SW480 (cell line): ENCODE data around the gene TPCN2.
"Not testable (repeated sequence)": the region's sequence is repeated elsewhere in the genome, so short reads cannot be mapped to it uniquely, and the experiment has no call there.

Source experiments
- DNase-seq: peaks from one replicate; pipeline ENCODE4 v3.0.0-alpha.2; 2016; ENCODE audit warnings: low spot score

The TPCN2 gene

DNA sequence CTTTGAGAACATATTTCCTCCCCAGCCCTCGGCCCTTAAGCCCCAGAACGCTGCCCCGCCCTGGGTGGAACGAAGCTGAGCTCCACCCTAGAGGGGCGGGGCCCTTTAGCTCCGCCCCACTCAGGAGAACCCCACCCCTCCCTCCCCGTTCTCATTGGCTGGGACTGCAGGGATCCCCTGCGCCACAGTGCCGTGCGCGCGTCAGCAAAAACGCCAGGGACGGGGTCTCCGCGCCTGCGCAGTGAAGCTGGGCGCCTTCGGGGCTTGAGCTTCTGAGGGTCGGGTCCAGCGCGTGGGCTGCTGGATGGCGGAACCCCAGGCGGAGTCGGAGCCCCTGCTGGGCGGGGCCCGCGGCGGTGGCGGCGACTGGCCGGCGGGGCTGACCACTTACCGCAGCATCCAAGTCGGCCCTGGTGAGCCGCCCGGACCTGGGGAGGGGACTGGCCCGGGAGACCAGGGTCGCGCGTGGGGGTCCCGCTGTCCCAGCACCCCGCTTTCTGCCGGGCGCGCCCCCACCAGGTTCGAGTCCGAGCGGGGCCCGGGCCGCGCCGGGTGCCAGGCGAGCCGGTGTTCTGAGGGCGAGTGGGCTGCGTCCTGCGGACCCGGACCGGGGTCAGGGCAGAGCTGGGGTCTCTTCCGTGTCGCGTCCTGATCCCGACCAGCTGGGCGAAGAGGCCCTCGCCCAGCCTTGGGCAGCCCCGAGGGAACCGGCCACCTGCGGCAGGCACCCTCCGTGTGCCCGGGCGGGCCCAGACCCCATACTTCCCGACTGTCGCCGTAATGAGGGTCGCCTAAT is at the start of gene TPCN2:
Gene TPCN2, plus strand, starts transcription at position 239 of the 796 bp plus-strand sequence. Its CDS starts 66 bp downstream, at position 305.
- peak; percentile 92 for DNase-seq

DNA sequence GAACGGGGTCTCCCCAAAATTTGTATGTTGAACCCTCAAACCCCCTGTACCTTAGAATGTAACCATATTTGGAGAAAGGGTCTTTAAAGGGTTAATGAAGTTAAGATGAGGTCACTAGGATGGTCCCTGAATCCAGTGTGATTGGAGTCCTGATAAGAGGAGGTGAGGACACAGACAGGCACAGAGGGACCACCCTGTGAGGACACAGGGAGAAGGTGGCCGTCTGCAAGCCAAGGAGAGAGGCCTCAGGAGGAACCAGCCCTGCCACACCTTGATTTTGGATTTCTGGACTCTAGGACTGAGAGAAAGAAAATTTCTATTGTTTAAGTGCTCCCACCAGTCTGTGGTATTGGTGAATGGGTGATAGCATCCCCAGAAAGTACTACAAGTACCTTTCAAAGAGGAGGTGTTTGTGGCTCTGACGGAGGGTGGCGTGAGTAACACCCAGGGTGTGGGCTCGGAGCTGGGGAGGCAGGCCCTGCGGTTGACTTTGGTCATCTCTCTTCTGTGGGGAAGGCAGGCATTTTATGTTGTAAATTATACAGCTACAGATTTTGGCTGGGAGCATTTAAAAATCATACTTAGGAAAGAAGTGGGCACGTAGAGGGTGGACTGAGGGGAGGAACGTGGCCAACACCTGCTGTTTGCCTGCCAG is 49.5 kb upstream of the TPCN2 start:
- DNase-seq: peak; percentile 49

DNA sequence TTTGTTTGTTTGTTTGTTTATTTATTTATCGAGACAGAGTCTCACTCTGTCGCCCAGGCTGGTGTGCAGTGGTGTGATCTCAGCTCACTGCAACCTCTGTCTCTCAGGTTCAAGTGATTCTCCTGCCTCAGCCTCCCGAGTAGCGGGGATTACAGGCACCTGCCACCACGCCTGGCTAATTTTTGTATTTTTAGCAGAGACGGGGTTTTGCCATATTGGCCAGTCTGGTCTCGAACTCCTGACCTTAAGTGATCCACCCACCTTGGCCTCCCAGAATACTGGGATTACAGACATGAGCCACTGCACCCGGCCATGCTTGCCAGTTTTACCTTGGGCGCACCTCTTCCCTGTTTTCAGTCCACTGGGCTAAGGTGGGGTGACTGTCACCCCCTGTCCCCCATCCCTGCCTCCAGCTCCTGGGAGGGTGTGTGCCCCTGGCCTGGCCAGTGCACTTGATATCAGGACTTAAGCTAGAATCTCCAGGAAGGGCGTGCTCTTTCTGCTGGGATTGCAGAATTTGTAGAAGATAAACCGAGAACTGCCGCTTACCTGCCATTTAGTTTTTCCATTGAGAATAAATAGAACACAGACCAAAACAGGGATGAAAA is 48.9 kb upstream of the TPCN2 start:
- DNase-seq: not testable (repeated sequence)

DNA sequence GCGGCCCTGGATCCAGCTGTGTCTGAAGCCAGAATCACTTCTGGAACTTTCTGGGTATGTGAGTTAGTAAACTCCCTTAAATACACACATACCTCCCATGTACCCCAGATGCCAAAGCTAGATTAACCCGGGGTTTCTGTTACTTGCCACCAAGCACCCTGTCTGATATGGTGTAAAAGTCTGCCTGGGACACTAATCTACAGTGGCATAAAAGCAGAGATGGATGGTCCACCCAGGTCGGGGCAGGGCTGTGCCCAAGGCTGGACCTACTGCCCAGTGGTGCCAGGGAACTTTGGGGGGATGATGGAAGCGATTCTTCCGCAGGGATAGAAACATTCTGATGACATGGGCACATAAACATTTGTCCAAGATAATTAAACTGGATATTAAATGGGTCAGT is 48.3 kb upstream of the TPCN2 start:
- no peak for DNase-seq

DNA sequence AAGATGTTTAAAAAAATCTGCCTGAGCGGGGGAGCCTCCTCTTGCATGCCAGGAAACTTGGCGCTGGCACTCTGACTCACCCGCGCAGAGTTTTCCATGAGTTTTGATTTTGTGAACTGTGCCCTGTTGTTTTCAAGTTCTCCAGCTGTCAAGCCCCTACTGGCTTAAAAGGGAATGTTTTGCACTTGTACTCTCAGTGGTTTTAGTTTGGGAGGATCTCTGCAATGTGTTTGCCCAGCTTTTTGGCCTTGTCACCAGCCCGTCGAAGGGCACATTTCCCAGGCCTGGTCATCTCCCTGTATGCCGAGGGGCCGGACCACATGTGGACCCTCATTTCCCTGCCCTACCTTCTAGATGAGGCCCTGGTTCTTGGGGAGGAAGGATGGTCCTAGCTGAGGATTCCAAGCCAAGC is 47.9 kb upstream of the TPCN2 start:
- peak; percentile 76 for DNase-seq

DNA sequence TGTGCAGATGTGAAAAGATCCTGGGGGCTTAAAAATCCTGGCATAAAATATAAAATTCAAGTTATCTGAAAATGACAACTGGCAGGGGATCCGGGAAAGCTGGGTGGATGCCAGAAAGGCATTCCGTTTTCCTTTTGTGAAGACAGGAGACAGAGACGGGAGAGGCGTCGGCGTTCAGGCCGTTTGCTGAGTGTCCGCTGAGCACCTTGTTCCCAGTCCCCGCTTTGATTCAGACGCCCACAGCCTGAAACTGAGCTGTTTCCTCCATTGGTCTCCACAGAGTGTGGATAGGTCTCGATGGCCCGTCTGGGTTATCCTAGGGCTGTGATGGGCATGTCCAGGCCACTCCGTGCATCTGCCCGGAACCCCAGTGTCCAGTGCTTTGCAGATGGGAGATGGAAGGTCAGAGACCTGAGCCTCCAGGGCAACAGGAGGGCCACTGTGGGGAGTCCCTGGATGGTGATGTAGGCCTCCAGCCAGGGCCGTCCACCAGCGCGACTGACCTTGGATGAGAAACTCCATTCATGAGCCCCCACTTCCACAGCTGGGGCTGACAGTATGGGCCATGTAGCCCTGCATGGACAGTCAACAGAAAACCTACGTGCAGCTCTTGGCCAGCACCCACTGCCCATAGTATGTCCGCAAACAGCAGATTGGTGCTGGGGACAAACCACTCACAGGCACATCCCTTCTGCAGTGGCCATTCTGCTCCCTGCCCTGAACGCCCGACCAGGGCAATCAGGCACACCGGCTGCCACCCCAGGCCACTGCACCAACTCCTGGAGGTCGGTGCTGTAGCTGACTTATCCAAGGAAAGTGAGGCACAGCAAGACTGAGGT is 47.3 kb upstream of the TPCN2 start:
- no peak for DNase-seq

DNA sequence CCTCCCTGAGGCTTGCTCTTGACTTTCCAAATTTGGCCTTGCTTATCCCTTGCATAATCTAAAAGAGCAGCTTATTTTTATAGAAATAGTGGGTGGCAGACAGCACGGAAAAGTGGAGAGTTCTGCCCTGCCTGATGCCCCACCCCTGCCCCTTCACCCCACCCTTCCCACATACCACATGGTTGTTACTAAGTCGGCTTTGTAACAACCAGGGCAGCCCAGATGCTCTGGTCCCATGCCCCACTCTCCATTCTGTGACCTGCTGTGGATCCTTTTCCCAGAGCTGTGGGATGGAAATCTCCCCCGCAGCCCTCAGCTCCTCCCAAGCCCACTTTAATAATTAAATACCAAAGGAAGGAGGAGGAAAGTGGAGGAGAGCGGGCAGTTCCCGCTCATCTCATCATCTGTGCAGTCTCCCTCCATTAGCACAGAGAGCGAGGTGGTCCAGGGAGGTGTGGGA is 46.6 kb upstream of the TPCN2 start:
- no peak for DNase-seq

DNA sequence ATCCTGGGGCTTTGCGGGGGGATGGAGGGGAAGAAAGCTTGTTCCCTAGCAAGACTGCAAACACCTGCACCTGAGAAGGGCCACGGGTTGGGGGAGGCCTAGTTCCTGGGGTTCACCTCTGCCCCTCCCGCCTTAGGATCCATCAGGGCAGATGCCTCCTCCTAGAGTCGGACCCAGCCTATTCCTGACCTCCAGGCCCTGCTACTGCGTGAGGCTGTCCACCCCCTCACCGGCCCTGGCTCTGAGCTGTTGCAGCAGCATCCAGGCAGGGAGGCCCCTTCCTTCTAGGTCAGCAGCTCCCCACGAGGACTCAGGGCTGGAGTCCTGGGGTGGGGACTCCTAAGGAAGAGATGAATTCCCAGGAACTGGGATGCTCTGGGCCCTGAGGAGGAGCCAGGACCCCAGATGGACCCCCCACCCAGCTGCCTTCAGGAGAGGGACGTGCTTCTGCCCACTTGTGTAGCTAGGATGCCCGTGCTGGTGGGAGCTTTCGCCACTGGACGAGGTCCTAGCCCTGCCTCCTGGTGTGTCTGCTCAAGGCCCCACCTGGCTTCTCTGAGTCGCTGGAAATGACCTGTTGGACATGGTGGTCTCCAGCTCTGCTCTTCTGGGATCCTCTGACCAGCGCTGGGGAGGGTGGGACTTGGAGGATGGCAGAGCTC is 46.0 kb upstream of the TPCN2 start:
- no peak for DNase-seq

DNA sequence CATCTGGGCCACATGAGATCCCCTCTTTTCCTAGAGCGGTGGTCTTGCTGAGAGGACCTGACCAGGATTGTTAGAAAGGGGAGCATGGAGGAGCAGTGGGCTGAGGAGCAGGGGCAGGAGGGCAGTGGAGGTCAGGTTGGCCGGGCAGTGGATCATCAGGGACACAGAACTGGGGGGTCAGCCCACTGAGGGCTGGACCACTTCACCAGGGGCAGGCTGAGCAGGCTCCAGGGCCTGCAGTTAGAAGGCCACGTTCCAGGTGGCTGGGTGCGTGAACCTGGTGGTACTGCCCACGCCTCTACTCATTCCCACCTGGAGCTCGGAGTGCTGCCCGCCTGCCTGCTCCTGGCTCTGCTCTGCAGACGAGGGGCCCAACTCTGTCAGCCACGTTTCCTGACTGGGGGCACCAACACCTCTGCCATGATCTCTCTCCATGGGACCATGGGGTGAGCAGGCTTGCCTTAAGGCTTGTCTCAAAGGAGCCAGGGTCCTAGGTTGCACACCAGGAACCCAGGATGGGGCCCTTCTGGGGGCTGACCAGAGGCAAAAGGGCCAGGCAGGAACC is 45.3 kb upstream of the TPCN2 start:
- DNase-seq: no peak

DNA sequence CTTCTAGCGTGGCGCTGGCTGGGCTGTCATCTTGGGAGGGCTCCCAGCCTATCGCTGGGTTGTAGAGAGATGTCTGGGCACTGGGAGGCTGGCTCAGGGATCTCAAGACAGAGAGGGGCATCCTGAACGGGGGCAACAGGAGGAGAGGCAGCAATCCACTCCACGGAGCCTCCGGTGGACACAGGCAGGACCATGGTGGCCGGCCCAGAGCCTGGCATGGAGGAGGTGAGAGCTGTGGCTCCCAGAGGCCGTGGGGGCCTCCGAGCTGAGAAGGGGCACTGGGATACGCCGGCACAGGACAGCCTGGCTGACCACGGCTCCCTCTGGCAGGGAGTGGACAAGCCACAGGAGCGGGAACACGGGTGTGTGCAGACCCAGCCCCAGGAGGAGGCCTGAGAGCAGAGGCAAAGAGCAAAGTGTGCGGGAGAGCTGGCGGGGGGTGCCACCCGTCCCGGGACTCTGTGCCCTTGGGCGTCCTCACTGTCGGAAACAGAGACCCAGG is 44.8 kb upstream of the TPCN2 start:
- DNase-seq: no peak

DNA sequence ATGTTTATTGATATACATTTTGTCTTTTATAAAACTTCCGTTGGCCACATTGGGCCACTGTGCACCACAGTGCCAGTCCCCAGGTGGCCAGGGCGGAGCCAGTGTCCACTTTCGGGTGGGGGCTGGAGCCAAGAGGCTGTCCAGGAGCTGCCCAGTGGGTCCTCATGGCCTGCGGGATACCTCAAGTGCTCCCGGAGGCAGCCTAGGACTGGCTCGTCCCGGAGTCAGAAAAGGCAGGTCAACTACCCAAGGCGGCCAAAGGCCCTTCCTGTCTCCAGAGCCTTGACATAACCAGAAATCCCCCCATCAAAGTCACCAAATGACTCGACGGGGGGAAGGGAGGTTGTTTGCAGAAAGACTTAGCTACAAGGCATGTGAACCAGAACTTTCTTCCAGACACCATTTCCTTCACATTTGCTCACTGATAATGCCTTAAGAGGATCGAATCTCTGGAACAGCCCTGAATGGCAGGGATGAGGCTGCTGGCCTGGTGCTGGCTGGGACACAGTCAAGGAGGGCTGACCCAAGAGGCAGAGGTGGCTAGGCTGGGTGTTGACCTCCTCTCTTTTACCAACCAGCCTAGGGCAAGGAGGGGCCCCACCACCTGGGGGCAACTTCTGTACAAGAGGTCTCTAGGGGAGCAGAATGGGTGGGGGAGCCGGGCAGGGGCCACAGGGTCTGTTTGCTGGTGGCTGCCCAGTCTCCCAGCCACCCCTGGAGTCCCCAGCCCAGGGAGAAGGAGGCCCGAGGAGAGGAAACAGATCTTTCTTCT is 44.1 kb upstream of the TPCN2 start:
- DNase-seq: no peak

DNA sequence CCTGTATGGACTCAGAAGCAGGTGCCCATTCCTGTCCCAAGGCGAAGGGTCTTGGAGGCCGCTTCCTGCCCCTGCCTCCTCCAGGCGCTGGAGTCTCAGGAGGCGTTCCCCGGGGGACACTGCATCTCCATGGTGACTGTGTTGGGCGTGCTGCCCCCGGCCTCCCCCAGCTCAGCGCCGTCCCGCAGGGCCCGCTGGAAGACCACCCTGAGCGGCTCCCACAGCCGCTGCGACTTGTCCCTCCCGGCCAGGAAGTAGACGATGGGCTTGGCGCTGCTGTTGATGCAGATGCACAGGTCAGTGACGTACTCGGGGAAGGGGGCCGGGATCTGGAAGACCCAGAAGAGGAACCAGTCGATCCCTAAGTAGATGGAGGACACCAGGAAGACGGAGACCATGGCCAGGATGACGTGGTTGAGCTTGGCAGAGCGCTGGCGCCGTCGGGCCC is 43.5 kb upstream of the TPCN2 start:
- DNase-seq: no peak

DNA sequence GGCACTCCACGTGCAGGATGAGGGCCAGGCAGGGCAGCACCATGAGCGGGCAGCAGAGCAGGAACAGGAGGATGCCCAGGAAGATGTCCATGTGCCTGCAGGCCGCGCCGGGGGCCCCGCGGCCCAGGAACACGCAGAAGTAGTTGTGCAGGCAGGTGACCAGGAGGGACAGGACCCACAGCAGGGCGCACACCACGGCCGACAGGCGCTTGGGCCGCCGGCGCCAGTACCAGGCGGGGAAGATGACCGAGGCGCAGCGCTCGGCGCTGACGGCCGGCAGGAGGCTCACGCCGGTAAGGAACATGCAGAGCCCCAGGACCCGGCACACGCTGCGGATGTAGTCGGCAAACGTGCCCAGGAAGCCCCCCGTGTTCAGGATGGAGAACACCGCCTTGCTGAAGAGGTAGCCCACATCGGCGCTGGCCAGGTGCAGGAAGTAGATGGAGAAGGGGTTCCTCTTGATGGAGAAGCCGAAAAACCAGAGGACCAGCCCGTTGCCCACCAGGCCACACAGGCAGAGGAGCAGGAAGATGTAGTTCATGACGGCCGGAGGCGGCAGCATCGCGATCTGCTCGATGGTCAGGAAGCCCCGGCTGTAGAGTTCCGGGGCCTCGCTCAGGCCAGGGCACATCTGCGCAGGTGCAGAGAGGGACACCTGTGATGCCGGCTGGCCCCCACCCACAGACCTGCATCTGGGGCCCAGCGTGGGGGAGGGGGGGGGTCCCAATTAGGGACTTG is 42.9 kb upstream of the TPCN2 start:
- no peak for DNase-seq

DNA sequence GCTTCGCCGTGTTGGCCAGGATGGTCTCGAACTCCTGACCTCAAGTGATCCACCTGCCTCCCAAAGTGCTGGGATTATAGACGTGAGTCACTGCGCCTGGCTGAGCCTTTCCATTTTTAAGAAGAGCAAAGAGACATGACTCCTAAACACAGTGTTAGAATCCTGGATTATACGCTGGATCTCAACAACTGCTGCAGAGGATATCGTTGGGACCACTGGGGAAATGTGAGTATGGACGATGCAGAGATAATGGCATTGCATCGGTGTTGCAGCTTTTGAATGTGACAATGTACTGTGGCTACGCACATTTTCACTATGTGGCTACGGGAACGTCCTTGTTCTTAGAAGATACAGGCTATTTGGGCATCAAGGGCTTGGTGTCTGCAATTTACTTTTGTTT is 41.9 kb upstream of the TPCN2 start:
- DNase-seq: no peak

DNA sequence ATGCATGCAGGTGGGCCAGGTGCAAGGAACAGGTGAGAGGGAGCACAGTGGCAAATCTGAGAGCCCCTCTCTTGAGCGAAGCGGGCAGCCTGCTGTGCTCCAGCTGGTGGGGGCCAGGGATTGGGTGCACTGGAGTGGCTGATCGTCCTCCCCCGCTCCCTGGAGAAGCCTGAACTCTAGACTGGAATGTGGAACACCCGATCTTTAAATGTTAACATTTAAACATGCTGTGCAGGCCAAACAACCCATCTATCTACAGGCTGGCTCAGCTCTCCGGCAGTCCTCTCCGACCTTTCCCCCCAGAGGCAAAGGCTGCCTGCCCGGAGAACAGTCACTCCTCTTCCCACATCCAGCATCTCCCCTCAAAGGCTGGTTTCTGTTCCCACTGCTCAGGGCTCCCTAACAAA is 40.8 kb upstream of the TPCN2 start:
- no peak for DNase-seq

DNA sequence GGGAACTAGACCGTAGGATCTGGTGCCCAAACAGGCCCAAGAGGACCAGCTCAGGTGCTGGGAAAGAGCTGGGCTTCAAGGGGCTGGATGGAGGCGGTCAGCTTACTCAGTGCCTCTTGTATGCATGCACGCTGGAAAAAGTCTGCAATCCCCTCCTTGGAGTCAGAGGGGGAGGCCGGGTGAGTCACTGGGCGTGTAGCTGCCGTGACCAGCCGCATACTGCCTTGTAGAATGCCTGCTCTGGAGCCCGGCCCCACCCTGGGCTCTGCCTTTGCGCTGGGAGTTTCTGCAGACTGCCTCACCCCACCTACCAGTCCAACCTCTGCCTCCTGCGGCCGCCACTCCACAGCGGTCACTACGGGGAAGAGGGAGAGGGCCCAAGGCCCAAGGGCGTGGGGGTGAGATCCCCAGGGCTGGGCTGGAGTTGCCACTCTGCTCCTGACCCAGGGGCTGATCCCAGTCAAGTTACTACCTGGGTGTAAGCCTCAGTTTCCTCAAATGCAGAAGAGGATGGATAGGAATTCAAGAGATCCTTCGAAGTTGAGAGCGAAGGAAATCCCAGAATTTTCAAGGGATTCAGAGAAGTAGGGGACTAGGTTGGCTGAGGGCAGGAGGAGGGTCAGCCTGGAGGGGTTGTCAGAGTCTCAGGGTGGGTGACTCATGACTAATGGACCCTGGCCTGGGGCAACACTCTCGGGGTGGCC is 39.8 kb upstream of the TPCN2 start:
- peak; percentile 96 for DNase-seq

DNA sequence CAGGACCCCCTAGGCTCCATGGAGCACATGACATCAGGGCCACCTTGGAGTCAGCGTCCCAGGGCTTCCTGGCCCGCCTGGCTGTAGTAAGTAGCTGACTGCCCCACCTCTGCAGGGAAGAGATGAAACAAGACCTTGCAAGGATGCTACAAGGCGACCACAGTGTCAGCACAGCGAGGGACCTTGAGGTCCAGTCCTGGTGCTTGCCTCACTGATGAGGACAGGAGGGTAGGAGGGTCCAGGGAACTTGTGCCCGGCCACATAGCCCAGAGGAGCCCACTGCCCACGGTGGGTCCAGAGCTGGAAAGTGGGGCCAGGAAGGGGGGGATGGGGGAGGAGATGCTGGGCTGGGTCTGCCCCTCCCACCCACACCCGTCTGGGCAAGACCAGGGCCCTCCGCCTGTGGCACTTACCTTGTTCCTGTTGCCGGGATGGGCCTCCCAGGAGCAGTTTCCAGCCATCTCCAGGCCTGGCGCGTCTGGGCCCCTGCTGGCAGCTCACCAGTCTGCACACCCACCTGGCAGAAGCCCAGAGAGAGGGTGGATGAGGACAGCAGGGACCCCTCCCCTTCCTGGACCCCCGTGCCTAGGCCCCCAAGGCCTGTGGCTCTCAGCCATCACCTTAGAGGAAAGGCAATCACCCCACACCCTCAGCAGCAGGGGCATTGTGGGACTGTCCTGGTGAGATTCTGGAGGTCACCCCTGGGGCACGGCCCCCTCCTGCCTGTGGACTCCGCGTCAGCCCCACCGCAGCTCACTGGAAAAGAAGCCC is 39.1 kb upstream of the TPCN2 start:
- DNase-seq: no peak

DNA sequence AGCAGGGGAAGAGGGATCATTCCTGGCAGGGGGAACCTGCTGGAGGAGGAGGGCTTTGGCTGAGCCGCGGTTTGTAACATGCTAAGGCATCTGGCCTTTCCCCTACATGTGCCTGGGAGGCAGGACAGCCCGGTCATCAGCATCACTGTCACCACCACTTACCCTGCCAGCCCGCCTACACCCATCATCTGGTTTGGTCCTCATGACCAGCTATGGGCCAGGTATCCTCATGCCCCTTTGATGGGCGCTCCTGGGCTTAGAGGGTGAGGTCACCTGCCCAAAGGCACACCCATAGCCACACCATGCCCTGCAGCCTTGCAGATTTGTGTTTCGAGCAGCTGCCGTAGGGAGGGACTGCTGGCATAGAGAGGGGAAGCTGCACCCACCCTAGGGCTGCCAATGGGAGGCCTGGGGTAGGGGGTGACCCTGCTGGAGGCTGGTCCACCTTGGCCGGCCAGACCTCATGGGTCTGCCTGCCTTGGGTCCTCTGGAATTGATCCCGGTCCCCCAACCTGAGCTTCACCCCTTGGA is 38.3 kb upstream of the TPCN2 start:
- peak; percentile 81 for DNase-seq
